DOHH2 (cell line): ENCODE results near the gene SEMA3A.

Experiments used
- H3F3A ChIP-seq: fragments of 200-600 bp; sonication (generic), shearing (Covaris generic); 2 replicates; pipeline ENCODE4 v1.6.0; 2016; ENCODE audit warnings: antibody characterized with exemption, mild to moderate bottlenecking; ENCODE audit not compliant: control insufficient read depth, insufficient read depth
- H3K27ac ChIP-seq: fragments of 200-600 bp; sonication (generic); 2 replicates; pipeline ENCODE4 v1.5.1; 2014; ENCODE audit warnings: low read depth, mild to moderate bottlenecking, low read length, moderate library complexity
- H3K27me3 ChIP-seq: fragments of 200-600 bp; sonication (generic); 2 replicates; pipeline ENCODE4 v1.6.1; 2014; ENCODE audit warnings: mild to moderate bottlenecking, low read length, mixed read lengths; ENCODE audit not compliant: control insufficient read depth
- H3K36me3 ChIP-seq: fragments of 200-600 bp; sonication (generic); 2 replicates; pipeline ENCODE4 v1.6.1; 2014; ENCODE audit warnings: mild to moderate bottlenecking, low read length, moderate library complexity, mixed read lengths; ENCODE audit not compliant: control insufficient read depth
- H3K4me1 ChIP-seq: fragments of 200-600 bp; sonication (generic); 2 replicates; pipeline ENCODE4 v1.6.1; 2014; ENCODE audit warnings: mild to moderate bottlenecking, low read length, mixed read lengths; ENCODE audit not compliant: control insufficient read depth
- H3K4me2 ChIP-seq: fragments of 200-600 bp; sonication (generic); 2 replicates; pipeline ENCODE4 v1.6.0; 2014; ENCODE audit warnings: mild to moderate bottlenecking, low read length, moderate library complexity
- H3K4me3 ChIP-seq: fragments of 200-600 bp; sonication (generic); 2 replicates; pipeline ENCODE4 v1.5.1; 2014; ENCODE audit warnings: mild to moderate bottlenecking, low read length, mixed read lengths
- H3K79me2 ChIP-seq: fragments of 200-600 bp; sonication (generic); 2 replicates; pipeline ENCODE4 v1.6.1; 2014; ENCODE audit warnings: mild to moderate bottlenecking, low read length, mixed read lengths; ENCODE audit not compliant: control insufficient read depth
- H3K9me2 ChIP-seq: fragments of 200-600 bp; sonication (generic); replicated peaks from 2 replicates; pipeline ENCODE4 v1.6.1; 2014; ENCODE audit warnings: mild to moderate bottlenecking, low read length, mixed read lengths; ENCODE audit not compliant: control insufficient read depth
- H3K9me3 ChIP-seq: fragments of 200-600 bp; sonication (generic); 2 replicates; pipeline ENCODE4 v1.6.1; 2014; ENCODE audit warnings: antibody characterized with exemption, low read length, mixed read lengths; ENCODE audit not compliant: control insufficient read depth, insufficient read depth
- H4K20me1 ChIP-seq: fragments of 200-600 bp; sonication (generic); 2 replicates; pipeline ENCODE4 v1.6.0; 2014; ENCODE audit warnings: low read depth, mild to moderate bottlenecking, antibody characterized with exemption, low read length, moderate library complexity; ENCODE audit not compliant: control insufficient read depth, insufficient read depth
- CTCF ChIP-seq: fragments of 200-600 bp; sonication (generic); IDR thresholded peaks from one replicate; pipeline ENCODE4 v1.5.1; 2014; ENCODE audit warnings: antibody characterized with exemption, mild to moderate bottlenecking, low read depth, low read length; ENCODE audit not compliant: poor library complexity, severe bottlenecking
- EZH2phosphoT487 ChIP-seq: fragments of 200-600 bp; sonication (generic); IDR thresholded peaks from 2 replicates; pipeline ENCODE4 v1.6.1; 2017; ENCODE audit warnings: borderline replicate concordance, mild to moderate bottlenecking, antibody characterized with exemption, low read length, moderate library complexity, mixed read lengths

The SEMA3A gene

GRCh38 chr7:83970081-83970480 is 224.5 kb downstream of the SEMA3A start:
- Histone ChIP-seq H3K9me3 (no peaks in the 10 kb centered on the region), H3K36me3 (no peaks in the 10 kb centered on the region), H3K4me1 (no peaks in the 10 kb centered on the region), H3K27me3 (no peaks in the 10 kb centered on the region), H3K79me2 (no peaks in the 10 kb centered on the region), H3F3A (no peaks in the 10 kb centered on the region), H4K20me1 (no peaks in the 10 kb centered on the region), H3K4me3 (no peak overlapping the region), H3K4me2 (no peak overlapping the region), H3K27ac (no peak overlapping the region), H3K9me2 (no peaks in the 10 kb centered on the region)
- TF ChIP-seq EZH2phosphoT487: no peak
- no peak for TF ChIP-seq CTCF

GRCh38 chr7:83964318-83964717 is 230.3 kb downstream of the SEMA3A start:
- Histone ChIP-seq H3K4me1 (no peaks in the 10 kb centered on the region), H3K79me2 (no peaks in the 10 kb centered on the region), H3K4me2 (no peak overlapping the region), H3F3A (no peaks in the 10 kb centered on the region), H3K4me3 (no peak overlapping the region), H3K9me2 (no peaks in the 10 kb centered on the region), H3K27ac (no peak overlapping the region), H4K20me1 (no peaks in the 10 kb centered on the region), H3K9me3 (no peaks in the 10 kb centered on the region), H3K36me3 (no peaks in the 10 kb centered on the region), H3K27me3 (no peaks in the 10 kb centered on the region)
- TF ChIP-seq EZH2phosphoT487 (no peak), CTCF (no peak)

- H3K4me3 ChIP-seq: no peak overlapping the region
- H3K4me2 ChIP-seq: no peak overlapping the region
- no peaks in the 10 kb centered on the region for H3K79me2 ChIP-seq
- no peak overlapping the region for H3K27ac ChIP-seq
- no peaks in the 10 kb centered on the region for H3K27me3 ChIP-seq
- H3K9me2 ChIP-seq: no peaks in the 10 kb centered on the region
- H3K4me1 ChIP-seq: no peaks in the 10 kb centered on the region
- TF ChIP-seq CTCF (no peak), EZH2phosphoT487 (no peak)
- H3K36me3 ChIP-seq: no peaks in the 10 kb centered on the region
- H3K9me3 ChIP-seq: no peaks in the 10 kb centered on the region
- H4K20me1 ChIP-seq: no peaks in the 10 kb centered on the region
- H3F3A ChIP-seq: no peaks in the 10 kb centered on the region
Observed at GRCh38 chr7:83957333-83957732, 237.3 kb downstream of the SEMA3A start.

GRCh38 chr7:83956104-83956503 is 238.5 kb downstream of the SEMA3A start:
- H3K27me3 ChIP-seq: no peaks in the 10 kb centered on the region
- H4K20me1 ChIP-seq: no peaks in the 10 kb centered on the region
- H3K79me2 ChIP-seq: no peaks in the 10 kb centered on the region
- no peak for TF ChIP-seq EZH2phosphoT487
- TF ChIP-seq CTCF: no peak
- H3K36me3 ChIP-seq: no peaks in the 10 kb centered on the region
- H3K27ac ChIP-seq: no peak overlapping the region
- no peaks in the 10 kb centered on the region for H3K9me3 ChIP-seq
- no peaks in the 10 kb centered on the region for H3K9me2 ChIP-seq
- no peaks in the 10 kb centered on the region for H3F3A ChIP-seq
- H3K4me1 ChIP-seq: no peaks in the 10 kb centered on the region
- H3K4me2 ChIP-seq: no peak overlapping the region
- no peak overlapping the region for H3K4me3 ChIP-seq
